Inferior parietal cortex (tissue), 1 donor: Measurements from ENCODE around the gene MYRF.

Source experiments
- DNase-seq: peaks from one replicate; pipeline ENCODE4 v3.0.0-alpha.2; 2016; ENCODE audit errors: extremely low spot score

MYRF gene

GRCh38 chr11:61760946-61761345 is 8.5 kb downstream of the MYRF start:
- peak; percentile 81 for DNase-seq

- DNase-seq = no peak
Observed at GRCh38 chr11:61761440-61762222, 9.2 kb downstream of the MYRF start.

GRCh38 chr11:61762223-61762615 is 9.8 kb downstream of the MYRF start:
- no peak for DNase-seq

GRCh38 chr11:61762798-61763197 is 10.4 kb downstream of the MYRF start:
- DNase-seq = no peak

GRCh38 chr11:61763930-61764605 is 11.6 kb downstream of the MYRF start:
- DNase-seq = no peak

DNA sequence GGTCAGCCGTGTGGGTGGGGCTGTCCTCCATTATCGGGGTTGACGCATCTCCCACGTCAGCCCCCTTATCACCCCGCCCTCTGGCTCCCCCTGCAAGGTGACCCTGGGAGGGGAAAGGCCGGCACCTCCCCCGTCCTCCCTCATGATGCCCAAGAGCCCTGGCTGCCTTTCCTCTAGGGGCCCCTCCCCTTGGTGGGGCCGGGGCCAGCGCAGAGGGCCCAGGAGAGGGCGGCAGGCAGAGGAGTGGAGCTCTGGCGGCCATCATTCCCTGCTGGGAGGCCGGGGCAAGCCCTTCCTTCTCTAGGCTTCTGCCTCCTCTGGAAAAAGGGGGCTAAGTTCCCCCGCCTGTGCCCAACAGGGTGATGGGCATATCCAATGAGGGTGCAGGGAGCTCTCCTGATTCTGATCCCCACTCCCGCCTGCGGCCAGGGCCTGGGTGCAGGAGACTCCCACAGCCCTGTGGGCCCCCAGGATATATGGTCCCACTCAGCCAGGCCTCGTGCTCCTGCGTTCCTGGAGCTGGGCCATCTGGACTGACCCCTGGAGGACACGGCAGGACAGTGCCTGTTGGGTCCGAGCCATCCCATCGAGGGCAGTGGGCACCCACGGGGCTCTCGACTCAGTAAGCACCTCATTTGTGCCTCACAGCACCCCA is 12.3 kb downstream of the MYRF start:
- DNase-seq = no peak

GRCh38 chr11:61765550-61766253 is 13.3 kb downstream of the MYRF start:
- no peak for DNase-seq

DNA sequence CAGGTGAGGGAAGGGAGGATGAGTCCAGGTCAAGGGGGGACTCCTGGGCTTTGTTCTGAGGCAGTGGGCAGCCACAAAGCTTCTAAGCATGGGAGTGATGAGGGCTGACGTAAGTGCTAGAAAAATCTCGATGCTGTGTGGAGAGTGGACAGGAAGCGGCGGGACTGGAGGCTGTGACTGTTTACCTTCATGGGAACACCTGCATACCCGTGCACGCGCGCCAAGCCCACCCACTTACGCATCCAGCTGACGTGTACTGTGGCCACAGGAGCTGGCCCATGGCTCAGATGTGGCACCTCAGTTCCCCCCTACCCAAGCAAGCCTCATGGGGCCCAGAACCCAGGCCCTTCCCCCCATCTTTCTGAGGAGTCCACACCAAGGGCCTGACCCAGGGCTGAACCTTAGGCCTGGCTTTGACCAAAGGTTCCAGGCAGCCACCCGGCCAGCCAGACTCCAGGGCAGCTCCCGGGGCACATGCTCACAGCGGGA is 14.0 kb downstream of the MYRF start:
- DNase-seq = no peak

DNA sequence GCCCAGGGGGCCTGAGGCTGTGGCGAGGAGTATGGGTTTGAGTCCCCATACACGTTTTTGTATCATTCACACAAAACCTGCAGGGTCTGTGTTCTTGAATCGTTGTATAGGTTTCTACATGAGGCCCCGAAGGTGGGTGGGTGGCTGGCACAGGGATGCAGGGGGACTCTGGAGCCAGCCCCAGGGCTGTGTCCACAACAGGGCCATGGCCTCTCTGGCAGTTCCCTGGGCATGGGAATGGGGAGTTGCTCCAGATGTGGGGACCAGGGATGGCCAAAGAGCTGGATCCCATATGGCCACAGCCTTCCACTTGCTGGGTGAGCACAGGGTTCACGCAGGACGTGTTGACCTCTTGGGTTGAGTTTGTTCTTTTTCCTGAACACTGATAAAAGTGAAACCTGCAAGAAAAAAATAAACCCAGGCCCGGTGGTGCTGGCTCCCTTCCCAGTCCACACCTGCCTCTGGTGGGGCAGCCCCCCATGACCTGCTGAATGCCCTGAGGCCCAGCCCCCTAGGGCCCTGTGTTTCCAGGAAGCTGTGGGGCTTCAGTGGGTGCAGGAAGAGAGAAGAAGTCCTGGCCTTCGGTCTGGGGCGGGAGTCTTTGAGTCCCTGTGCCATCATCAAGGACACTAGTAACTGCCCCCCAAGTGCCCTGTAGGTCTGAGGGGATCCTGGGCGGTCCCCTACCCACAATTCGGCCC is 16.1 kb downstream of the MYRF start:
- DNase-seq = no peak

DNA sequence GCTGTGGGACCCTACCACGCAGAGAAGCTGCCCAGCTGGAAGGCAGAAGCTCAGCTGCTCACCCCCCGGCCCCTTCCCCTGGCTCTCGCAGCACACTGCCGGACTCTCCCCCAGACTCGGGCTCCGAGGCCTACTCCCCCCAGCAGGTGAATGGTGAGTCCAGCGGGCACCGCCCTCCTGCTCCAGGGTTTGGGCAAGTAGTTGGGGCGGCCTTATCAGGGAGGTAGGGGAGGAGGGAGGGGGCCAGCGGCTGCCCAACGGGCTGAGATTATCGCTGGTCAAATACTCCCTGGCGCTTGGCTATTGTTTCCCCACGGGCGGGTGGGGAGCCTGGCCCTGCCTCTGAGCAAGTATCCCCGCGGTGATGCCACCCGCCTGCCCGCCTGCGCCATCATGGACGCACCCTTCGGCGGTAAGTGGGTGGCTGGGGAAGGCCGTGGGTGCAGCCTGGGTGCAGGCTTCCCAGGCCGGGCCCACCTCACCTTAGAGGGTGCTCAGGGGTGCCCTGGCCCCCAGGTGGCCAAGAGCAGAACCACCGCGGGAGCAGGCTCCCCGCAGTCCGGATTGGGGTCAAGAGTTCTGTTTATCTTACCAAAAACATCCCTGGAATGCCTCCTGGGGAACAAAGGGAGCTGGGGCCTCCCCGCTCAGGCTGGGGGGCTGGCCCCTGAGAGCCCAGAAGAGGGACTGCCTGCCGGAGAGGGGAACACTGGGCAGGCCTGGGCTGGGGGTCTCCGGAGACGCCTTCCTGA is 16.9 kb downstream of the MYRF start:
- no peak for DNase-seq

- no peak for DNase-seq
Observed at GRCh38 chr11:61769946-61770683, 17.7 kb downstream of the MYRF start.

DNA sequence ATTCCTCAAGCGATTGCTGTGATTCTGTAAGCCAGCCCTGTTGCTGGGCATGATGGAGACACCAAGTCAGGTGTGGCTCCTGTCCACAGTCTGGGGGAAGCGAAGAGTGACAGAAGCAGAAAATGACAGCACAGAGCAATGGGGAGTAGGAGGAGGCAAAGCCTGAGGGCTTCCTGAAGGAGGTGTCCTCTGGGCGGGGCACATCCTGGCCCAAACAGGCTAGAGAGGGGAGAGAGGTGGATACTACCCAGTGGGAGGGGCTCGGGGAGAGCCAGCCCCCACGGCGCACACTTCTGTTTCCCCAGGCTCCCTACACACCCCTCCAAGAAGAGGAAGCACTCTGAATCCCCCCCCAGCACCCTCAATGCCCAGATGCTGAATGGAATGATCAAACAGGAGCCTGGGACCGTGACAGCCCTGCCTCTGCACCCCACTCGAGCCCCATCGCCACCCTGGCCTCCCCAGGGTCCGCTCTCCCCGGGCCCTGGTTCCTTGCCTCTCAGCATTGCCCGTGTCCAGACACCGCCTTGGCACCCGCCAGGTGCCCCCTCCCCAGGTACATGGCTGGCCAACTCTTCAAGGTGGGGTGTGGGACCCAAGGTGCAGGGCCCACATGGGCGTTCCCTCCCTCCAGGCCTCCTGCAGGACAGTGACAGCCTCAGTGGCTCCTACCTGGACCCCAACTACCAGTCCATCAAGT is 18.9 kb downstream of the MYRF start:
- no peak for DNase-seq

DNA sequence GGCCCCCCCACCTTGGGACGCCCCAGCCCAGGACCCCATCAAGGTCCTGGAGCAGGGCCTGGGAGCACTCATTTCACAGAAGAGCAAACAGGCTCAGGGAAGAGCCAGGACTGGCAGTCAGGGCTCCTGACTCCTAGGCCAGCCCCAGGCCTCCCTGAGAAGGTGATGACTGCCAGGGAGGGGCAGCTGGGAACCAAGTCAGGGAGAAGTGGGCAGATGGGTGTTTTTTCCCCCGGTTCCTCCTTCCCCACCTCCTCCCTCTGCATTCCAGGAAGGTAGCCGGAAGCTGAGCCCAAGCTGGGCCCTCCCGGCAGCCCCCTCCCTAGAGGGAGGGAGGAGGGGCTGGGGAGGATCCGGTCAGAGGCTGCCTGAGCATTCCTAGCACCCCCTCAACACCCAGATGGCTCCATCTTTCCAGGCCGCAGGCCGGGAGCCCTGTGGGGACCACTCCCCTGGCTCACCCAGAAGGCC is 19.6 kb downstream of the MYRF start:
- no peak for DNase-seq

DNA sequence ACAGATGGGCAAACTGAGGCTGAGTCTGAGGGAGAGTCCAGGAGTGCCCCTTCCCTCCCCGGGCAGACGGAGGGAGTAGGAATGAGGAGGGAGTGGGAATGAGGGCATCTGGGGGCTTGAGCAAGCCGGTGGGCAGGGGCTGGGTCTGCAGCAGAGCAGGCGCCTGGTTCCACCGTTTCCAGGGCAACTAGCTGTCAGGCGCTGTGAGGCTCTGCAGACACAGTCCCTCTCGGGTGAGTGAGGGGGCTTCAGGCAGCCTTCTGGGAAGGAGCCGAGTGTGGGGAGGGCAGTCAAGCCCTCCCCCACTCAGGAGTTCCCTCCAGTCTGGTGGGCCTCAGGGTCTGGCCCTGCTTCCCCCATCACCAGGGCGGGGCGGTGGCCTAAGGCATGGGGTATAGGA is 20.9 kb downstream of the MYRF start:
- DNase-seq = no peak

- no peak for DNase-seq
Observed at GRCh38 chr11:61773809-61774208, 21.4 kb downstream of the MYRF start.

- DNase-seq = no peak
Observed at GRCh38 chr11:61774411-61774810, 22.0 kb downstream of the MYRF start.

DNA sequence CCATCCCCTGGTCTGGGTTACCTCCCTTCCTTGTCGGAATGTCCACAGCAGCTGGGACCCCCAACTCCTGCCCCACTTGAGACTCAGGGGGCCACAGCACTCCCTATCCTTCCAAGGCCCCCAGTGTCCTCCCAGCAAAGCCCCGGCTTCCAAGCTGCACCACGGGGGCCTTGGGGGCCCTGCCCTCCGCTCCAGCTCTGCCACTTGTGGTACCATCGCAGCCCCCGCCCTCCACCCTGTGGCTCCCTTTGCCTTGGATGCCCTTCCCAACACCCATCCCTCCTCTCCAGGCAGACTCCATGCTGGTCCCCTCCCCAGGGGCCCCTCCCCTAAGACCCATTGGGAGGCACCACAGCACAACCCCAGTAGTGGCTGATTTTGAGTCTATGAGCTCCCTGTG is 22.7 kb downstream of the MYRF start:
- no peak for DNase-seq

DNA sequence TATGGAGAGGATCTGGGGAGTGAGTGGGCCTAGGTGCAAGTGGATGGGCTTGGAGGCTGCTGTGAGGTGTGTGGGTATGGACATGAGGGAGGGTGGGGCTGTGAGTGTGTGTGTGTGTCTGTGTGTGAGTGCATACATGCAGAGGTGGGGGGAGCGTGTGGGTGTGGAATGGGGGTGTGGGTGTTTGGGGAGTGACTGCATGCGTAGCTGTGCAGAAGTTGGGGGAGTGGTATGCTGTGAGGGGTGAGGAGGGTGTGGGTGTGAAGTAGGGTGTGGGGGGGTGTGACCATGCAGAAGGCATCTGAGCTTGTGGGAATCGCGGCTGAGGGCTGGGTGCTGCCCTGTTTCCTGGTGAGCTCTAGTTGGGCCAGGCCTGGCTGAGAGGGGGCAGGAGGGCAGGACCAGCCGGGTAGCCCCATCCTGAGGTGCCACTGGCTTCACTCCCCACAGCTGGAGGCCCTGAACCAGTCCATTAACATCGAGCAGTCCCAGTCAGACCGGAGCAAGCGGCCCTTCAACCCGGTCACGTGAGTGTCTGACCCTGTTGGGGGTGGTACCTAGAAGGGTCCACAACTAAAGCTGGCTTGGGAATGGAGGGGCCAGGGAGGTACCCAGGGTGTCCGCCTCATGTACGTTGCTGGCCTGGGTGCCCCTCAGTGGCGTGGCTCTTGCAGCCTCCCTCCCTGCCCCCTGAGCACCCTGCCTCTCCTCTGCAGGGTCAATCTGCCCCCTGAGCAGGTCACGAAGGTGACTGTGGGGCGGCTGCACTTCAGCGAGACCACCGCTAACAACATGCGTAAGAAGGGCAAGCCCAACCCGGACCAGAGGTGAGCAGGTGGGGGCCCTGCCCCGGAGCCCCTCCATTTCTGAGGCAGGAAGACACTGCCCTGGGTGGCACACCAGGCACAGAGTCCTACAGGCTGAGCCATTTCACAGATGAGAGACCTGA is 23.4 kb downstream of the MYRF start:
- no peak for DNase-seq
